Suprapubic skin (tissue), 4 donors: ENCODE results near the gene OGDHL. TPM values are rescaled to one million over a fixed set of nuclear protein-coding genes. Genes with fewer than 3 reads are reported as not detected.
"Not testable (repeated sequence)": the region's sequence is repeated elsewhere in the genome, so short reads cannot be mapped to it uniquely, and the experiment has no call there.

Source experiments
- DNase-seq, 2 donors: peaks; one replicate each; pipeline ENCODE4 v3.0.0-alpha.2; 2019; ENCODE audit warnings: low spot score in 2 of 2
- H3K27ac ChIP-seq: fragments of 200-600 bp; sonication (generic); one replicate; pipeline ENCODE4 v1.5.1; 2019
- H3K27me3 ChIP-seq: fragments of 200-600 bp; sonication (generic); one replicate; pipeline ENCODE4 v1.5.1; 2019
- H3K36me3 ChIP-seq: fragments of 200-600 bp; sonication (generic); one replicate; pipeline ENCODE4 v1.5.1; 2019
- H3K4me1 ChIP-seq: fragments of 200-600 bp; sonication (generic); one replicate; pipeline ENCODE4 v1.5.1; 2019
- H3K4me3 ChIP-seq: fragments of 200-600 bp; sonication (generic); one replicate; pipeline ENCODE4 v1.5.1; 2019; ENCODE audit warnings: mild to moderate bottlenecking
- H3K9me3 ChIP-seq: fragments of 200-600 bp; sonication (generic); one replicate; pipeline ENCODE4 v1.5.1; 2019
- CTCF ChIP-seq, 2 donors: fragments of 200-600 bp in 1 of 2; fragments of 450-650 bp in 1 of 2; sonication (generic) in 1 of 2; IDR thresholded peaks; one replicate each; pipeline ENCODE4 v1.5.1; 2016 to 2019; ENCODE audit warnings: antibody characterized with exemption in 2 of 2, mild to moderate bottlenecking in 1 of 2, moderate library complexity in 1 of 2
- EP300 ChIP-seq: sonication (generic); formaldehyde crosslinking; IDR thresholded peaks from one replicate; pipeline ENCODE4 v1.6.1; 2017; ENCODE audit warnings: antibody characterized with exemption
- POLR2A ChIP-seq, 2 donors: fragments of 450-650 bp; IDR thresholded peaks; one replicate each; pipeline ENCODE4 v1.6.1; 2017; ENCODE audit warnings: antibody characterized with exemption in 2 of 2, mild to moderate bottlenecking in 2 of 2, moderate library complexity in 2 of 2
- POLR2AphosphoS5 ChIP-seq, 3 donors: sonication (generic); formaldehyde crosslinking; IDR thresholded peaks; one replicate each; pipeline ENCODE4 v1.6.1; 2017; ENCODE audit warnings: antibody characterized with exemption in 3 of 3
- WGBS: methylation state at CpG from one replicate; pipeline ENCODE4 v1.1.5; 2018; 5-methylcytosine and 5-hydroxymethylcytosine counted together
- total RNA-seq, 4 donors: library from RNA; depleted of rRNA; stranded (reverse); fragments of >200 nt; gene quantifications; one replicate each; pipeline ENCODE4 v1.1.0, GENCODE V29; 2016

OGDHL gene
- total RNA-seq, 4 donors from 2014 or later: 0.18 TPM; not detected in 3

GRCh38 chr10:49735161-49735560, 27.0 kb downstream of the OGDHL start:
- TF ChIP-seq POLR2AphosphoS5 (IDR thresholded peaks at IDR 0.05) (no peak), POLR2A (IDR thresholded peaks at IDR 0.05) (no peak), CTCF (IDR thresholded peaks at IDR 0.05) (no peak), EP300 (no peak)
- Histone ChIP-seq H3K27me3 (no peaks in the 10 kb centered on the region), H3K9me3 (no peaks in the 10 kb centered on the region), H3K4me1 (no peaks in the 10 kb centered on the region), H3K4me3 (no peak overlapping the region), H3K36me3 (no peaks in the 10 kb centered on the region), H3K27ac (no peak overlapping the region)
- WGBS: 54% methylated on average over 11 of the region's 11 CpGs
- peak in 1 of 2 donors; percentile 61 for DNase-seq

- Histone ChIP-seq H3K4me3 (no peak overlapping the region), H3K36me3 (no peaks in the 10 kb centered on the region), H3K4me1 (no peaks in the 10 kb centered on the region), H3K9me3 (no peaks in the 10 kb centered on the region), H3K27me3 (no peaks in the 10 kb centered on the region), H3K27ac (no peak overlapping the region)
- no peak for TF ChIP-seq POLR2A (IDR thresholded peaks at IDR 0.05)
- no peak for TF ChIP-seq EP300
- no peak for TF ChIP-seq CTCF (IDR thresholded peaks at IDR 0.05)
- TF ChIP-seq POLR2AphosphoS5 (IDR thresholded peaks at IDR 0.05): no peak
- WGBS: 65% methylated on average over 9 of the region's 10 CpGs
- DNase-seq: peak in 1 of 2 donors; percentile 62
These were observed 27.4 kb downstream of the OGDHL start for GRCh38 chr10:49734676-49735075.

GRCh38 chr10:49733866-49734265, 28.3 kb downstream of the OGDHL start:
- TF ChIP-seq EP300: no peak
- no peak for TF ChIP-seq POLR2A (IDR thresholded peaks at IDR 0.05)
- TF ChIP-seq POLR2AphosphoS5 (IDR thresholded peaks at IDR 0.05): no peak
- no peak for TF ChIP-seq CTCF (IDR thresholded peaks at IDR 0.05)
- H3K36me3 ChIP-seq: no peaks in the 10 kb centered on the region
- WGBS: 59% methylated on average over 7 of the region's 7 CpGs
- peak in 1 of 2 donors; percentile 57 for DNase-seq
- H3K4me3 ChIP-seq: no peak overlapping the region
- H3K9me3 ChIP-seq: no peaks in the 10 kb centered on the region
- no peaks in the 10 kb centered on the region for H3K4me1 ChIP-seq
- no peak overlapping the region for H3K27ac ChIP-seq
- H3K27me3 ChIP-seq: no peaks in the 10 kb centered on the region

GRCh38 chr10:49726593-49726992, 35.5 kb downstream of the OGDHL start:
- DNase-seq: no peak
- H3K27ac ChIP-seq: no peak overlapping the region
- no peaks in the 10 kb centered on the region for H3K4me1 ChIP-seq
- no peak for TF ChIP-seq POLR2AphosphoS5 (IDR thresholded peaks at IDR 0.05)
- TF ChIP-seq POLR2A (IDR thresholded peaks at IDR 0.05): no peak
- TF ChIP-seq EP300: no peak
- TF ChIP-seq CTCF (IDR thresholded peaks at IDR 0.05): no peak
- no peaks in the 10 kb centered on the region for H3K27me3 ChIP-seq
- no peaks in the 10 kb centered on the region for H3K36me3 ChIP-seq
- WGBS: 63% methylated on average over 2 of the region's 2 CpGs
- H3K9me3 ChIP-seq: peaks cover 3% of the 10 kb centered on the region
- no peak overlapping the region for H3K4me3 ChIP-seq

- not testable (repeated sequence) for H3K27me3 ChIP-seq, H3K27ac ChIP-seq, H3K4me3 ChIP-seq, H3K4me1 ChIP-seq, H3K36me3 ChIP-seq, H3K9me3 ChIP-seq
- 90% methylated on average over 7 of the region's 7 CpGs for WGBS
- DNase-seq: peak in 1 of 2 donors; percentile 73
These were observed 47.0 kb downstream of the OGDHL start for GRCh38 chr10:49715157-49715556.

- Histone ChIP-seq H3K9me3 (peaks cover 4% of the 10 kb centered on the region), H3K4me1 (no peaks in the 10 kb centered on the region), H3K4me3 (no peak overlapping the region), H3K27ac (no peak overlapping the region), H3K27me3 (peaks cover 3% of the 10 kb centered on the region), H3K36me3 (no peaks in the 10 kb centered on the region)
- TF ChIP-seq POLR2A (IDR thresholded peaks at IDR 0.05): no peak
- TF ChIP-seq POLR2AphosphoS5 (IDR thresholded peaks at IDR 0.05): no peak
- TF ChIP-seq CTCF (IDR thresholded peaks at IDR 0.05): no peak
- peak in 1 of 2 donors; percentile 62 for DNase-seq
- 58% methylated on average over 3 of the region's 5 CpGs for WGBS
These were observed 48.9 kb downstream of the OGDHL start for GRCh38 chr10:49713266-49713665.
